Stimulated activated CD8-positive, alpha-beta memory T cell treated with anti-CD3 and anti-CD28 coated beads, Interleukin-4, amount 100 ng/mL, for 1 hour (primary cell): Measurements from ENCODE around the gene NFASC.

Experiments
- DNase-seq, 2 donors: peaks; one replicate each; pipeline ENCODE4 v3.0.0-alpha.2; 2020; ENCODE audit warnings: low read depth in 2 of 2, low spot score in 1 of 2

NFASC gene

GRCh38 chr1:204927673-204928641 lies 57.3 kb downstream of the NFASC start:
- no peak for DNase-seq

GRCh38 chr1:204928671-204929486 lies 58.2 kb downstream of the NFASC start:
- DNase-seq: no peak

GRCh38 chr1:204929487-204930154 lies 59.0 kb downstream of the NFASC start:
- no peak for DNase-seq

GRCh38 chr1:204930155-204930523 lies 59.5 kb downstream of the NFASC start:
- no peak for DNase-seq

- DNase-seq: no peak
Measured at GRCh38 chr1:204931313-204931712, 60.7 kb downstream of the NFASC start.

- DNase-seq: no peak
Measured at GRCh38 chr1:204931768-204932572, 61.3 kb downstream of the NFASC start.

- no peak for DNase-seq
Measured at GRCh38 chr1:204932573-204932909, 61.9 kb downstream of the NFASC start.

- no peak for DNase-seq
Measured at GRCh38 chr1:204935155-204935554, 64.5 kb downstream of the NFASC start.

- no peak for DNase-seq
Measured at GRCh38 chr1:204936765-204937164, 66.1 kb downstream of the NFASC start.

GRCh38 chr1:204937901-204938300 lies 67.2 kb downstream of the NFASC start:
- no peak for DNase-seq

- no peak for DNase-seq
Measured at GRCh38 chr1:204940591-204940990, 69.9 kb downstream of the NFASC start.

- DNase-seq: peak in 1 of 2 donors; percentile 3
Measured at GRCh38 chr1:204941421-204942338, 71.0 kb downstream of the NFASC start.

- no peak for DNase-seq
Measured at GRCh38 chr1:204943495-204943894, 72.8 kb downstream of the NFASC start.

- no peak for DNase-seq
Measured at GRCh38 chr1:204944662-204945061, 74.0 kb downstream of the NFASC start.

GRCh38 chr1:204945565-204945977 lies 74.9 kb downstream of the NFASC start:
- DNase-seq: no peak

GRCh38 chr1:204946640-204947039 lies 76.0 kb downstream of the NFASC start:
- no peak for DNase-seq

- no peak for DNase-seq
Measured at GRCh38 chr1:204947338-204947737, 76.7 kb downstream of the NFASC start.

GRCh38 chr1:204947747-204948146 lies 77.1 kb downstream of the NFASC start:
- DNase-seq: no peak

- no peak for DNase-seq
Measured at GRCh38 chr1:204950353-204951001, 79.8 kb downstream of the NFASC start.
